ENCODE results near the gene SYT7. TPM values are rescaled to one million over a fixed set of nuclear protein-coding genes. Genes with fewer than 3 reads are reported as not detected.

The SYT7 gene
- polyA plus RNA-seq, 1 donor (not counting 4 experiments of a cell fraction or from before 2014, with no cell fraction given): 2.6 TPM

DNA sequence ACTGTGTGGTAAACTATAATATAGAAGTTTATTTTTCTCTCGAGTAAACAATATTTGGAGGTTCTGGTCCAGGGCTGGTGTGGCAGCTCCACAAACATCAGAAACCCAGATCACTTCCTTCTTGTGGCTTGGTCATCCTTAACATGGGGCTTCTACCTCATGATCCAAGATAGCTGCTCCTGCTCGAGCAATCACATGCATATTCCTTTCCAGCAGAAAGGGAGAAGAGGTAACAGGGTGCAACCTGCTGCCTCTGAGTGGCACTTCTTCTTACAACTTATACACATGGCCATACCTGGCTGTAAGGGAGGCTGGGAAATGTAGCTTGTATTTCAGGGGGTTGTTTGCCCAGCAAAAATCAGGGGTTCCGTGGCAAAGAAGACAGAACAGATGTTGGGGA is 44.6 kb upstream of the SYT7 start:
- H3K9me1 ChIP-seq (ENCODE audit: control insufficient read depth, extremely low read depth, insufficient read depth, low read length): no peaks in the 10 kb centered on the region
- H3K9me3 ChIP-seq (ENCODE audit: control insufficient read depth, low read depth, low read length): no peaks in the 10 kb centered on the region
- no peak overlapping the region for H3K27ac ChIP-seq (ENCODE audit: control insufficient read depth, insufficient read depth, low read length)
- no peak overlapping the region for H3K4me3 ChIP-seq (ENCODE audit: control insufficient read depth in 2 of 3, extremely low read depth in 1 of 3, insufficient read depth in 2 of 3, low read depth in 1 of 3, low read length in 3 of 3)
- no peaks in the 10 kb centered on the region for H3K79me2 ChIP-seq (ENCODE audit: control insufficient read depth, insufficient read depth, low read length)
- H3K9ac ChIP-seq (ENCODE audit: control insufficient read depth, extremely low read depth, insufficient read depth, low read length): no peak overlapping the region
- FAIRE-seq (no peak), DNase-seq (ENCODE audit: low read depth, low spot score) (no peak)
- no peak overlapping the region for H3K4me2 ChIP-seq (ENCODE audit: control insufficient read depth, extremely low read depth, insufficient read depth, low read depth, low read length)
- no peak overlapping the region for H2AFZ ChIP-seq (ENCODE audit: control insufficient read depth, low read length)
- peaks cover 2% of the 10 kb centered on the region for H4K20me1 ChIP-seq (ENCODE audit: control insufficient read depth, extremely low read depth, insufficient read depth, low read length)
- dilution Hi-C loops (cut with MboI; ENCODE audit: extremely low pct_ligation_motif_present, low sequenced_read_pairs): no loop called here
- no peaks in the 10 kb centered on the region for H3K36me3 ChIP-seq (ENCODE audit: control insufficient read depth in 2 of 2, extremely low read depth in 1 of 2, insufficient read depth in 2 of 2, low read length in 2 of 2)
- H3K27me3 ChIP-seq (ENCODE audit: control insufficient read depth, extremely low read depth, insufficient read depth, low read length): peaks cover 3% of the 10 kb centered on the region
- TF ChIP-seq, protein P1, sequence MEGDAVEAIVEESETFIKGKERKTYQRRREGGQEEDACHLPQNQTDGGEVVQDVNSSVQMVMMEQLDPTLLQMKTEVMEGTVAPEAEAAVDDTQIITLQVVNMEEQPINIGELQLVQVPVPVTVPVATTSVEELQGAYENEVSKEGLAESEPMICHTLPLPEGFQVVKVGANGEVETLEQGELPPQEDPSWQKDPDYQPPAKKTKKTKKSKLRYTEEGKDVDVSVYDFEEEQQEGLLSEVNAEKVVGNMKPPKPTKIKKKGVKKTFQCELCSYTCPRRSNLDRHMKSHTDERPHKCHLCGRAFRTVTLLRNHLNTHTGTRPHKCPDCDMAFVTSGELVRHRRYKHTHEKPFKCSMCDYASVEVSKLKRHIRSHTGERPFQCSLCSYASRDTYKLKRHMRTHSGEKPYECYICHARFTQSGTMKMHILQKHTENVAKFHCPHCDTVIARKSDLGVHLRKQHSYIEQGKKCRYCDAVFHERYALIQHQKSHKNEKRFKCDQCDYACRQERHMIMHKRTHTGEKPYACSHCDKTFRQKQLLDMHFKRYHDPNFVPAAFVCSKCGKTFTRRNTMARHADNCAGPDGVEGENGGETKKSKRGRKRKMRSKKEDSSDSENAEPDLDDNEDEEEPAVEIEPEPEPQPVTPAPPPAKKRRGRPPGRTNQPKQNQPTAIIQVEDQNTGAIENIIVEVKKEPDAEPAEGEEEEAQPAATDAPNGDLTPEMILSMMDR (optimal IDR thresholded peaks at IDR 0.05 in 1 of 3, IDR thresholded peaks at IDR 0.05 in 1 of 3, conservative IDR thresholded peaks at IDR 0.05 in 1 of 3; ENCODE audit: extremely low read depth in 1 of 3, insufficient read depth in 2 of 3, low read length in 3 of 3): no peak
- no peak for TF ChIP-seq EZH2 (IDR thresholded peaks at IDR 0.05; ENCODE audit: low read length)
- peaks cover 20% of the 10 kb centered on the region for H3K4me1 ChIP-seq (ENCODE audit: control insufficient read depth, extremely low read depth, insufficient read depth, low read length)

DNA sequence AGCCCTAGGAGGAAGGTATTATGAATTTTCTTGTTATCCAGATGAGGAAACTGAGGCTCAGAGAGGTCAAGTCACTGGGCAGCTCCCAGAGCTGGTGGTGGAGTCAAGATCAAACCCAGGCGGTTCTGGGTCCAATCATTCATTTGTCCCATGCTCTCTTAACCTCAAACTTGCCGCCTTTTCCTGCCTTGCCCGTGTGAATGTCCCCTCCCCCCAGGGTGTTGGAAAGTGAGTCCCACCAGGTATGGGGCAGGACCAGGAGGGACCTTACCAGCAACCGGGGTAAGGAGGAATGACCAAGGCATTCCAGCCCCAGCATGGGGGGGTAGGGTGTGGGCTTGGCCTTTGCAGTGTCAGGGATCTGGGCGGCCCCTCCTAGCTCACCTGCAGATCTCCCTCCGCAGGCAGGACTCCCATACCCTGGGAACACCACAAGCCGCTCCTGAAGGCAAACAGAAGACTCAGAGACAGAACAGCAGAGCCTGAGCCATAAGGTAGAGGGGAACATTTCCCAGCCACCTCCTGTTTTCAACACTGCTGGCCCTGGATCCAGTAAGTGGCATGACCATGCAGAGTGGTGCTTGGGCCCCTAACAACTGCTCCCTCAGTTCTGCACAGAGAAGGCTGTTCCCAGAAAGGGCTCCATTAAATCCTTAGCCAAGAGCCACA is 41.2 kb upstream of the SYT7 start:
- no peak for DNase-seq (ENCODE audit: low read depth, low spot score)
- no peak for FAIRE-seq
- H3K36me3 ChIP-seq (ENCODE audit: control insufficient read depth in 2 of 2, extremely low read depth in 1 of 2, insufficient read depth in 2 of 2, low read length in 2 of 2): no peaks in the 10 kb centered on the region
- H3K4me1 ChIP-seq (ENCODE audit: control insufficient read depth, extremely low read depth, insufficient read depth, low read length): peaks cover 17% of the 10 kb centered on the region
- no peak overlapping the region for H3K4me3 ChIP-seq (ENCODE audit: control insufficient read depth in 2 of 3, extremely low read depth in 1 of 3, insufficient read depth in 2 of 3, low read depth in 1 of 3, low read length in 3 of 3)
- TF ChIP-seq EZH2 (IDR thresholded peaks at IDR 0.05; ENCODE audit: low read length): no peak
- TF ChIP-seq, protein P1 (optimal IDR thresholded peaks at IDR 0.05 in 1 of 3, IDR thresholded peaks at IDR 0.05 in 1 of 3, conservative IDR thresholded peaks at IDR 0.05 in 1 of 3; ENCODE audit: extremely low read depth in 1 of 3, insufficient read depth in 2 of 3, low read length in 3 of 3): no peak
- H3K9me3 ChIP-seq (ENCODE audit: control insufficient read depth, low read depth, low read length): no peaks in the 10 kb centered on the region
- H3K27ac ChIP-seq (ENCODE audit: control insufficient read depth, insufficient read depth, low read length): no peak overlapping the region
- no peaks in the 10 kb centered on the region for H4K20me1 ChIP-seq (ENCODE audit: control insufficient read depth, extremely low read depth, insufficient read depth, low read length)
- no peak overlapping the region for H3K4me2 ChIP-seq (ENCODE audit: control insufficient read depth, extremely low read depth, insufficient read depth, low read depth, low read length)
- H3K27me3 ChIP-seq (ENCODE audit: control insufficient read depth, extremely low read depth, insufficient read depth, low read length): no peaks in the 10 kb centered on the region
- no peak overlapping the region for H3K9ac ChIP-seq (ENCODE audit: control insufficient read depth, extremely low read depth, insufficient read depth, low read length)
- no peaks in the 10 kb centered on the region for H3K79me2 ChIP-seq (ENCODE audit: control insufficient read depth, insufficient read depth, low read length)
- H3K9me1 ChIP-seq (ENCODE audit: control insufficient read depth, extremely low read depth, insufficient read depth, low read length): no peaks in the 10 kb centered on the region
- no peak overlapping the region for H2AFZ ChIP-seq (ENCODE audit: control insufficient read depth, low read length)
- dilution Hi-C loops (cut with MboI; ENCODE audit: extremely low pct_ligation_motif_present, low sequenced_read_pairs): no loop called here
